HG03571 (cell line): ENCODE results near the gene PLCH2.

Experiments used
- ATAC-seq: cut with Tn5 transposase; IDR thresholded peaks from one replicate; pipeline ENCODE4 v1.9.1; 2021; ENCODE audit not compliant: unreplicated experiment

PLCH2 gene

DNA sequence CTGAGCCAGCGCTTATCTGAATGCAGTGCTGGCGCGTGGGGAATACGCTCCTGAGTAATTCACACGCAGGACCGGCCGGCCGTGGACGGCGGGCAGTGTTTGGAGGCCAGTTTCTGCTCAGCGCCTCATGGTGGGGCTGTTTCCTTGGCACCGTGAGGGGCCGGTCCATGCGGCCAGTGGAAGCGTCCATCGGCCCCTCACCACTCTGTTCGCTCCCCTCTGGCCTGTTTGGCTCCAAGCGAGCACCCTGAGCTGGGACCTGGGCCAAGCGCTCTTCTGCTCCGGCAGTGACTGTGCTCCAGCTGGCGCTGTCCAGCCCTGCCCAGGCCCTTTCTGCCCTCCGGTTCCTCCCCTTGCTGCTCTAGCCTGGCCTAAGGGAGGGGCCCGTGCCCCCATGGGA, 16.3 kb upstream of the PLCH2 start:
- no peak for ATAC-seq

- no peak for ATAC-seq
Measured at GRCh38 chr1:2460203-2460602, 15.9 kb upstream of the PLCH2 start.

- no peak for ATAC-seq
Measured at GRCh38 chr1:2460996-2461751, 14.9 kb upstream of the PLCH2 start.

DNA sequence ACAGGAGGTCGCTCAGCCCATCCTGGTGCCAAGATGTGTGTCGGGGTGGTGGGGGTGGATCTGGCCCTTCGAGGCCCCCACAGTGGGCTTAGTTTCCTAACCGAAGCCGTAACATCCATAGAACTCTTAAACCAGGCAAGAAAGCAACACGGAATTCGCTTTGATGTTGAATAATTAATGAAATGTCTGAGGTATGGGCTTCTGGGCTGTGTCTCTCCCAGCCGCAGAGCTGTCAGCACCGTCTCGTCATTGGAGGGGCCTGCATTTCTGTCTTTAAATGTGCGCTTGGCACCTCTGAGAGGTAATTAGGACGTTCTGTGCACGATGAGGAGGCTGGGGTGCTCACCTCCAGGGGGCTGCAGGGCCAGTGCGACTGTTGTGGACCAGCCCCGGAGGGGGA, 13.3 kb upstream of the PLCH2 start:
- no peak for ATAC-seq

DNA sequence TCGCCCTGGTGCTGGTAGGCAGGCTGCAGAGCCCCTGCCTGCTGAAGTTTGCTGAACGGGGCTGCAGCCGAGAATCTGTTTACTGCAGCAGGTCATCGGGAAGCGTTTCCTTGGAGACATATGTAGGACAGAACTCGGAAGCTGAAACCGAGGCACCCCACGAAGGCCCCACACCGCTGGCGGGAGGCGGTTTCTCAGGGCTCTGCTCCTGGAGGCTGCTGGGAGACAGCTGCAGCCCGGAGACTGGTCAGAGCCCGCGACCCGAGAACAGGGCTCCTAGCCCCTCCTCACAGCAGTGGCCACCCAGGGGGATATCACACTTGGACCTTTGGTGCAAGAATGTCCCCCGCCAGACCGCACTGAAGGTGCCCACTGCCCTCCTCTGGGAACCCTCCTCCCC, 12.7 kb upstream of the PLCH2 start:
- no peak for ATAC-seq

- no peak for ATAC-seq
Measured at GRCh38 chr1:2465371-2466269, 10.5 kb upstream of the PLCH2 start.

DNA sequence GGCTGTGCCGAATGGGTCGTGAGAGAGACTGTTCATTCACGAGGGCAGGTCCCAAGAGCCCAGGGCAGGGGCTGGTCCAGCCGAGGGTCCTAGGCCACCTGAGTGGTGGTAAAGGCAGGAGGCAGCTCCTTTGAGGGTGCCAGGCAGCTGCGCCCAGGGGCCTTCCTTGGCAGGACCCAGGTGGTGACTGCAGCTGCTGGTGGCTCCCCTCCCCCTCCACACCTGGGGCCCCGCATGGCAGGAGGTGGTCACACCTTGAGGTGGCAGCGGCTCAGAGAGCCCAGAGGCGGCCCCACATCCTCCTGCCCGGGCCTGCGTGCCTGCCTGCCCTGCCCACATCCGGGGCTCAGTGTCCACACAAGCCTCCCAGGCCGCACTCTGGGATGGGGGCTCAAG, 9.8 kb upstream of the PLCH2 start:
- ATAC-seq = no peak

DNA sequence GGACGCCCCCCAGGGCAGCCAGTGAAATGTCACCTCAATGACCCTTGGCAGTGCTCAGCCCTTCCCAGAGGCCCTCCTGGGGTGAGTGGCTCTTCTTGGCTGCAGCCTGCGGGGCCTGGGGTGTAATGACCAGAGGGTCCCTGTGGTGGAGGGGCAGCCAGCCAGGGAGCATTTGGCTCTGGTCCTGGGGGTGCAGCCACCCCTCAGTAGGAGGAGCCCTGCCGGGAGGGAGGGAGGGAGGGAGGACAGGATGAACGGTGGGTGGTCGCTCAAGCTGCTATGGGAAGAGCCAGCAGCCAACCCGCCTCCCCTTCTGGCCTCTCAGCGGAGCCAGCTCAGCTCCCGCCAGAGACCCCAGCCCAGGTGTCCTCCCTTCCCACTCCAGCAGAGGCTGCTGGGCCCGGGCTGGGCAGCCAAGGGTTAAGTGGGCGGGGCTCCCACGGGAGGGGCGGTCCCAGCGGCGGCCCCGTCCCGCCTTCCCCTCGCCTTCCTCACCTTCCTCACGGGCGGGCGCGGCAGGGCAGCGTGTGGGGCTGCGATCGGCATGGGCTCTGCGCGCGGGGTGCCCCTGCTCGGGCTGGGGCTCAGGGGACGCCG, 9.0 kb upstream of the PLCH2 start:
- no peak for ATAC-seq

GRCh38 chr1:2468041-2468472, 8.0 kb upstream of the PLCH2 start:
- ATAC-seq = no peak

DNA sequence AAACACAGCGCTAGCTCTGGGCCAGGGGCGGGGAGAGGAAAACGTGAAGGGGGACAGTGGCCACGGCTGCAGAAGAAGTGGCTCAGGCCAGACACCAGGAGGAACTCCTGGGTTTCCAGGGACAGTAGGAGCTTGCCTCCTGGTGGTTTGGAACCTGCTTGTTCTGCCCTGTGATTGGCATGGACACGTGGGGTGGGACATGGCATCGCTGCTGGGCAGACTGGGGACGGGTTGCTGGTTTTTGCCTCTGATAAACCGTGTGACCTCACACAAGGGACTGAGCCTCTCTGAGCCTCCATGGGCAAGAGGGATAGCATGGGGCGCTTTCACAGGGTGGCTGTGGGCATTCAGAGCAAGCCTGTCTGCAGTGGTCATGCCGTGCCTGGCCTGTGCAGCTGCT, 7.5 kb upstream of the PLCH2 start:
- no peak for ATAC-seq

- no peak for ATAC-seq
Measured at GRCh38 chr1:2469103-2469940, 6.8 kb upstream of the PLCH2 start.

DNA sequence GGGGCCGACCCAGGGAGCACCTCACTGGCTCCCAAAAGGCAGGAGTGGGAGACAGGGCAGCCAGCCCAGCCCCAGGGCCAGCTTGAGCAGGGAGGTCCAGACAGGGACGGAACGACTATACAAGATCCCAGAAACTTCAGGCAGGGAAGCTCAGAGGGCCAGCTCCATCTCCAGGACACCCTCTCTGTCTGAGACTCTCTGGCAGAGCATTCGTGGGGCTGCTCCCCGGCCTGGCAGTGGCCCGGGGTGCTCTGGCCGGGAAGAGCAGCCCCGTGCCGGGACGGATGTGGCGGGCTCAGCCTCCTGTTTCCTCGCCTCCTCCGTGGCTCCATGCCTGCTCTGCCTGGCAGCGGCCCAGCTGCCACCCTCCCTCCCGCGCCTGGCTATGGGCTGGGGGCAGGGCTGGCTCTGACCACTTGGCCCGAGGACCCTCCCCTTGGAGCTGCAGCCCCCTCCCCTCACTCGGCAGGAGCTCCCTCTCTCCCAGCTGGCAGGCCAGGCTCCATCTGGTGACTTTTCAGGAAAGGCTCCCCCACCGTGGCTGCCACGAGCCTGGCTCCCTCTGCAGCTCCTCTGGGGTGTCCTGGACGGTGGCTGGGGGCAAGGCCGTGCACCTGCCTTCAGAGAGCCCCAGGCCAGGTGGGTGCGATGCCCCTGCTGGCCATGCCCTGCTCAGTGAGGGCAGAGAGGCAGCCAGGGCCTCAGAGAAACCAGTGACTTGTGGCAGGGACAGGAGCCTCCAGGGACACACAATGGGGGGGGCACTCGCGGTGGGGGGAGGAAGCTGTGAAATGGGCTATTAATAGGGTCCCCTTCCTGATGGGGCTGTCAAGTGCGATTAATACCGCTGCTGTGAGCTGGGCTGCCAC, 5.6 kb upstream of the PLCH2 start:
- no peak for ATAC-seq

DNA sequence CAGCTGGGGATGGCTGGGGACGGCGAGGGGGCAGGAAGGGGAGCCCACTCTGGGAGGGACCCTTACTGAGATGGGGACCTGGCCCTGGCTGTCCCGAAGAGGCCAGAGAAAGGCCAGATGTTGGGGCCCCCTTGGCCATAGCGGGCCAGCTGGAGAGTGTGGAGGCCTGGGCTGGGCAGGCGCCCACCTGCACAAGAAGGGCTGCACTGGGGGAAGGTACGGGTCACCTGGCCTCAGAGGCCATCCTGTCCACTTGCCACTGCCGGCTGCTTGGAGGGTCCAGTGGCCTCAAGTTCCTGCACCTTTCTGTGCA, 5.0 kb upstream of the PLCH2 start:
- no peak for ATAC-seq

GRCh38 chr1:2471587-2472001, 4.5 kb upstream of the PLCH2 start:
- no peak for ATAC-seq

GRCh38 chr1:2472109-2472508, 4.0 kb upstream of the PLCH2 start:
- ATAC-seq = no peak

GRCh38 chr1:2472561-2473177, 3.4 kb upstream of the PLCH2 start:
- no peak for ATAC-seq

DNA sequence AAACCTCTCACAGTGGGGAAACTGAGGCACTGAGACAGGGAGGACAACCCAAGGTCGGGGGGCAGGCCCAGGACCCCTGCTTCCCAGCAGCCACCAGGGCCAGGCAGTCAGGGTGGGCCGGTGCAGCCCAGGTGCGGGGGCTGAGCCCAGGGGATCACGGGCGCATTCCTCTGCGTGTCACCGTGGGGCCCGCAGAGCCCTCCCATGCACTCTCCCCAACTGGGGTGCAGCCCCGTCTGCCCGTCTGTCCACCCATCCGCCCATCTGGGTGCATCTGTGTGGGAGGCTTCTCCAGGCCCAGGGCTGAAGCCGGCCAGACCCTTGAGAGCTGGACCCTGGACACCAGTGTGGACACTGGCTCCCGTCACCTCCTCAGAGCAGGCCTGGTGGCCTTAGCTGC, 2.9 kb upstream of the PLCH2 start:
- ATAC-seq = no peak

- ATAC-seq = no peak
Measured at GRCh38 chr1:2474104-2474844, 1.8 kb upstream of the PLCH2 start.

DNA sequence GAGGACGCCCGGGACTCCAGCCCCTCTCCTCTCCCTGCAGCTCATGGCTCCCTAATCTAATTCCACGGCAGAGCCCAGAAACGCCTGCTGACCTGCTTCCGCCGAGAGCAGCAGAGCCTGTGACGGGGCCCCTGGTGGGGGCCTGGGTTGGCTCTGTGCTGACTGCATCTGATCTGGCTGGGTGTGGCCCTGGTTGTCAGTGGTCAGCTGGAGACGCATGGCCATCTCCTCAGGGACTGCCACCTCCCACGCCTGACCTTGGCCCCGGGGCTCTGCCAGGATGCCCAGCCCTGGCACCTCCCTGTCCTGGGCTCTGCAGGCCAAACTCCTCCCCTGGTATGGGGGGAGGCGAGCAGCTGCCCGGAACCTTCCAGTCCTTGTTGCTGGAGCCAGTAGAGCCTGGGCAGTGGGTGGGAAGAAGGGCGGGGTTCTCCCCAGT, 1.1 kb upstream of the PLCH2 start:
- no peak for ATAC-seq
